ENCODE data around the gene VHLL. TPM values are rescaled to one million over a fixed set of nuclear protein-coding genes. Genes with fewer than 3 reads are reported as not detected.

Gene VHLL
- total RNA-seq, 1 donor: not detected

GRCh38 chr1:156283521-156283920 lies 15.6 kb downstream of the VHLL start:
- H3K4me3 ChIP-seq (ENCODE audit: low read depth, low read length): peak overlapping the region; percentile 71
- DNase-seq (ENCODE audit: low read depth): no peak
- TF ChIP-seq, protein P1, sequence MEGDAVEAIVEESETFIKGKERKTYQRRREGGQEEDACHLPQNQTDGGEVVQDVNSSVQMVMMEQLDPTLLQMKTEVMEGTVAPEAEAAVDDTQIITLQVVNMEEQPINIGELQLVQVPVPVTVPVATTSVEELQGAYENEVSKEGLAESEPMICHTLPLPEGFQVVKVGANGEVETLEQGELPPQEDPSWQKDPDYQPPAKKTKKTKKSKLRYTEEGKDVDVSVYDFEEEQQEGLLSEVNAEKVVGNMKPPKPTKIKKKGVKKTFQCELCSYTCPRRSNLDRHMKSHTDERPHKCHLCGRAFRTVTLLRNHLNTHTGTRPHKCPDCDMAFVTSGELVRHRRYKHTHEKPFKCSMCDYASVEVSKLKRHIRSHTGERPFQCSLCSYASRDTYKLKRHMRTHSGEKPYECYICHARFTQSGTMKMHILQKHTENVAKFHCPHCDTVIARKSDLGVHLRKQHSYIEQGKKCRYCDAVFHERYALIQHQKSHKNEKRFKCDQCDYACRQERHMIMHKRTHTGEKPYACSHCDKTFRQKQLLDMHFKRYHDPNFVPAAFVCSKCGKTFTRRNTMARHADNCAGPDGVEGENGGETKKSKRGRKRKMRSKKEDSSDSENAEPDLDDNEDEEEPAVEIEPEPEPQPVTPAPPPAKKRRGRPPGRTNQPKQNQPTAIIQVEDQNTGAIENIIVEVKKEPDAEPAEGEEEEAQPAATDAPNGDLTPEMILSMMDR (IDR thresholded peaks at IDR 0.05; ENCODE audit: insufficient read depth, low read depth, low read length): no peak

GRCh38 chr1:156282479-156283222 lies 16.5 kb downstream of the VHLL start, which contains the start of gene SMG5:
Gene SMG5, minus strand, starts transcription at chr1:156282825. Its CDS starts 145 bp downstream, at chr1:156282680.
- DNase-seq (ENCODE audit: low read depth): peak; percentile 99
- TF ChIP-seq, protein P1 (IDR thresholded peaks at IDR 0.05; ENCODE audit: insufficient read depth, low read depth, low read length): no peak
- peak within 1 kb of the TSS; percentile 71 for H3K4me3 ChIP-seq (ENCODE audit: low read depth, low read length)

DNA sequence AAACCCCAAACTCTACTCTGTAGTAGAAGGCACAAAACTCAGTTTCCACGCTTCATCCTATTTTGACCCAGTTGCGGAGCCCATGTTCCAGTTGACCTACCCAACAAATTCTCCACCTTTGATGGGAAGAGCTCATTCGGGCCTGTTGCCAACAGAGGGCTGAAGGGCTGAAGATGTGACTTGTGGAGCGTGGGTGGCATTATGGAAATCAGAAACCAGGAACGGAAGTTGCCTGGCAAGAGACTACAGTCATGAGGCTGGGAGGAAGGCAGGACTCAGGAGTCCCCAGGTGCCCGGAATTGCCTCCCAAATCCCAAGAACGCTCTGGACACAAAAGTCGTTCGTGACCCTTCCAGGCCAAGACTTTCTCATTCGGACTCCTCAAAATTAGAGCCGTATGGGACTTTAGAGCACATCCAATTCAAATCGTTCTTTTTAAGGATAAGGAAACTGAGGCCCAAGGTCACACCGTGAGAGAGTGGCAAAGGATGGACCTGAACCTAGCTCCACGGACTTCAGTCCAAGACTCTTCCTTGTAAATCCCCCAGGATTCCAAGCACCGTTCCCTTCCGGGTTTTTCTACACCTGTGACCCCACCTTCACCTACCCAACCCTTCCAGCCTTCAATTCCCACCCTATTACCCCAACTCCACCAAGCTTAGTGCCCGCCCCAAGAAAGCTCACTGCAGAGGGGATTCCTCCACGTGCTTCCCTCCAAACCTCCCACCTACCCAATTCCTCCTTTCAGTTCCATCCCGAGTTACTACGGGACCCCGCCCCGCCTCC lies 17.2 kb downstream of the VHLL start:
- H3K4me3 ChIP-seq (ENCODE audit: low read depth, low read length): peak overlapping the region; percentile 71
- TF ChIP-seq, protein P1 (IDR thresholded peaks at IDR 0.05; ENCODE audit: insufficient read depth, low read depth, low read length): no peak
- no peak for DNase-seq (ENCODE audit: low read depth)

GRCh38 chr1:156281281-156281680 lies 17.8 kb downstream of the VHLL start:
- H3K4me3 ChIP-seq (ENCODE audit: low read depth, low read length): peak overlapping the region; percentile 71
- TF ChIP-seq, protein P1 (IDR thresholded peaks at IDR 0.05; ENCODE audit: insufficient read depth, low read depth, low read length): no peak
- no peak for DNase-seq (ENCODE audit: low read depth)

GRCh38 chr1:156279837-156280236 lies 19.3 kb downstream of the VHLL start:
- TF ChIP-seq, protein P1 (IDR thresholded peaks at IDR 0.05; ENCODE audit: insufficient read depth, low read depth, low read length): no peak
- DNase-seq (ENCODE audit: low read depth): no peak
- no peak overlapping the region for H3K4me3 ChIP-seq (ENCODE audit: low read depth, low read length)

- TF ChIP-seq, protein P1 (IDR thresholded peaks at IDR 0.05; ENCODE audit: insufficient read depth, low read depth, low read length): no peak
- peak; percentile 60 for DNase-seq (ENCODE audit: low read depth)
Measured at GRCh38 chr1:156276966-156277381, 22.1 kb downstream of the VHLL start.

More at GRCh38 chr1:156276966-156277381, 22.1 kb downstream of the VHLL start:
- no peak overlapping the region for H3K4me3 ChIP-seq (ENCODE audit: low read depth, low read length)
